Stimulated activated CD4-positive, alpha-beta T cell treated with anti-CD3 and anti-CD28 coated beads, Interleukin-15, amount 100 ng/mL, for 48 hours (primary cell): ENCODE data around the gene LRRC37A3.
"Not testable (repeated sequence)": the region's sequence is repeated elsewhere in the genome, so short reads cannot be mapped to it uniquely, and the experiment has no call there.

ENCODE experiments used
- DNase-seq, 2 donors: peaks; one replicate each; pipeline ENCODE4 v3.0.0-alpha.2; 2020; ENCODE audit warnings: low read depth in 2 of 2

Gene LRRC37A3

DNA sequence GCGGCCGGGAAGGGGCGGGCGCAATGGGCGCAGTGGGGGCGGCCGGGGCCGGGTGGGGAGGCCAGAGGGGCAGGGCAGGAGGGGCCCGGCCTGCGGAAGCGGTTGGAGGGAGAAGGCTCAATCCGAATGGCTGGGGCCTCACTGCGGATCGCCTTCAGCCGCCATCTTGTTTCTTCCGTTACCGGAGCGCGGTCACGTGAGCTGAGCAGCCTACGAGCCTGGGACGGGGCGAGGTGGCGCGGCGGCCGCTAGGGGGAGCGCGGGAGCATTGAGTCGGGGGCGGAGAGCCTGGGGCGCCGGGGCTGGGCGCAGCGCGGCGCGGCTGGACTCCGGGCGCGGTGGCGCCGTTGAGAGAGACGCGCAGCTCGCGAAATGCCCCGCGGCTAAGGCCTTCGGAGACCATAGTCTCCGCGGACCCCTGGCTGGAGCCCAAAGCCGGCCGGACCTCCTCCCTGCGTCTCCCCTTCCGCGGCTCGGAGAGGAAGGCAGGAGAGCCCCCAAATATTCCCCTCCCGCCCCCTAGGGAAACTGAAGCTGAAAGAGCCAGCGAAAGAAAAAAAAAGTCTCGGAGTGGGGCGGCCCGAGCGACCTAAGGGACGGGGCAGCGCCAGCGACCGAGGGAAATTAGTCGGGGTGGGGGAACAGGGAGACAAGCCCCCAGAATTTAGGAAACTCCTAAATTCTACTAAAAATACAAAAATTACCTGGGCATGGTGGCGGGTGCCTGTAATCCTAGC lies at the start of gene LRRC37A3:
TSS of gene LRRC37A3 (minus strand) at position 190 of the 737 bp plus-strand sequence. CDS start 22,221 bp downstream, outside the sequence.
- DNase-seq, result peak; percentile 97 to 99

- peak; percentile 55 to 69 for DNase-seq
Measured at GRCh38 chr17:64965873-64966287, 46.6 kb upstream of the LRRC37A3 start.

DNA sequence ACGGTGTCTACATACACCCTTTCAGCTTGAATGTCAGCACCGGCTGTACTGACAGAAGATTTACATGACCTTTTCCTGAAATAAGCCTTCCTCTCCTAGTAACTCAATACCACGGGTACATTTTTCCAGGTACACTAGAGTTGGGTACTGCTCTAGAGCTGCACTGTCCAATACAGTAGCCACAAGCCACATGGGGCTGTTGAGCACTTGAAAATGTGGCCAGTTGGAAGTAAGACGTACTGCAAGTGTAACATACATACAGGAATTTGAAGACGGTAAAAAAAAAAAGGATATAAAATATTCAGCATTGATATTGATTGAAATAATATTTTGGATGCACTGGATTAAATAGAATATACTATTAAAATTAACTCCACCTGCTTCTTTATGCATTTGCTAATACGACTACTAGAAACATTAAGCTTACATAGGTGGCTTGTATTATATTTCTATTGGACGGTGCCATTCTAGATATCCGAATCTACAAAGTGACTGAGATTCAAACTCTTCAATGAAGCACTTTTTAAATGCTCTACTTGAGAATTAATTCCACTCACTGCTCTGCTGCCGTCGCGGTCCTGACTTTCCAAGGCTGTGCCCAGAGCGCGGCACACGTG lies 46.1 kb upstream of the LRRC37A3 start:
- DNase-seq, result not testable (repeated sequence)

DNA sequence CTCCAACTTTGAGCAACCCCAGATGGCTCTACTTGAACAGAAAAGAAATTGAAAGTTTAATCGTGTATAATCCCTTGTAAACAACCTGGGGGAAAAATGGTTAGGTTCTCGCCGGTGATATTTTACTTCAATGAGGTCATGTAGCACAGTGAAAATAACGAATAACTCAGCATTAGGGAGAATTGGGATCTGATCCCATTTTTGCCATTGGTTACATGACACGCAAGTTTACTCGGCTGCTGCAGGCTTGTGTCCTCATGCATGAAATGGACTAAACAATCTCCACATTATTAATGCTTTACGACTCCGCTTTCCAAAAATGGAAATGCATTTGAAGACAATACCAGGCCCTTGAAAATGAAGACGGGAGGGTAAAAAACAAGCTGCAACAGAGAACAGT lies 45.5 kb upstream of the LRRC37A3 start:
- no peak for DNase-seq

- not testable (repeated sequence) for DNase-seq
Measured at GRCh38 chr17:64963814-64964213, 44.5 kb upstream of the LRRC37A3 start.

- peak in 1 of 2 donors; percentile 57 for DNase-seq
Measured at GRCh38 chr17:64961563-64962378, 42.5 kb upstream of the LRRC37A3 start.

DNA sequence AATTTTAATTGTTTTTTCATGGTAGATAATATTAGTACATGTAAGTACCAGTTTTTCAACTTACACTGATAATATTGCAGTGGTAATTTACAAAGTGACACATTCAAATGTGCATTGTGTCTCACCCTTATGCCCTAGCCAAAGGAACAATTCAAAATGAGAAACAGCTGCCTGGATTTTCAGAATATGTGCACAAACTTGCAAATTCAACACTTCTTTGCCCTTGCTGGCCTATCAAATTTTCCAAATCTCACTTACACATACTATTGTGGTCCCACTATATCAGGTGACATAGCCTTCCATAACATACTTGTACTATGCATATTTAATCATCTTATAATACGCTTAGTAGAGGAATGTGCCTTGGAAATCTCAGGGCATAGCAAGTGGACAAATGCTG lies 32.6 kb upstream of the LRRC37A3 start:
- no peak for DNase-seq

- DNase-seq, result no peak
Measured at GRCh38 chr17:64950871-64951270, 31.6 kb upstream of the LRRC37A3 start.

GRCh38 chr17:64947152-64947551 lies 27.9 kb upstream of the LRRC37A3 start:
- DNase-seq, result no peak

DNA sequence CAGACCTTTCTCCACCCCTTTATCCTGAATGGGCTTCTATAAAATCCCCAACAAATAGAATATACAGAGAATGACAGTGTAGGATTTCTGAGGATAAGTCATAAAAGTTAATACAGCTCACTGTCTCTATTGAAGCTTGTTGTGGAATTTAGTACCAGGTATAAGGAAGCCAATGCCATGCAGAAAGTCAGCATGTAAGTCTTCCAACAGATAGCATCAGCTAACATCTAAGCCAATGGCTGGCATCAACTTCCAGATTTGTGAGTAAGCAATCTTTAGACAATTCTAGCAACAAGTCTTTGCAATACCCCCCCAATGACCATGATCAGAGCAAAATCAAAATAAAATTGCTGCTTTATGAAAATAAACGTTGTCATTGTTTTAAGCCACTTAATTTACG lies 22.5 kb upstream of the LRRC37A3 start:
- no peak for DNase-seq

GRCh38 chr17:64941045-64941444 lies 21.8 kb upstream of the LRRC37A3 start:
- DNase-seq, result no peak

- no peak for DNase-seq
Measured at GRCh38 chr17:64940055-64940454, 20.8 kb upstream of the LRRC37A3 start.

DNA sequence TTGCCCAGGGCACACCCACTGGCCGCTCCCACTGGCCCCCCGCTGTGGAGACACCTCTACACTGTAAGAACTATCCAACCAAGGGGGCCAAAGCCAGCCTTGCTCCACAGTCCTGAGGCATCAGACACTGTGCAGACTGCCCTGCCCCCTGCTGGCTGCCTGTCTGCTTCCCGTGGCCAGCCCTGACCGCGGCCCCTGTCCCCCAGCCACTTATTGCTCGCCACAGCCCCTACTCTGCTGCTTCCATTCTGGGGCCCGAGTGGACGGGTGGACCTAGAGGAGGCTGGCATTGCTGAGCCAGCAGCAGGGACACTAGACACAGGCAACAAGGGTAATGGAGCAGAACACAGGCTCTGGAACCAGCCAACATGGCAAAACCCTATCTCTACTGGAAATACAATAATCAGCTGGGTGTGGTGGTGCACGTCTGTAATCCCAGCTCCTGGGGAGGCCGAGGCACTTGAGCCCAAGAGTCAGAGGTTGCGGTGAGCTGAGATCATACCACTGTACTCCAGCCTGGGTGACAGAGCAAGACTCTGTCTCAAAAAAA lies 19.7 kb upstream of the LRRC37A3 start:
- peak in 1 of 2 donors; percentile 31 for DNase-seq

DNA sequence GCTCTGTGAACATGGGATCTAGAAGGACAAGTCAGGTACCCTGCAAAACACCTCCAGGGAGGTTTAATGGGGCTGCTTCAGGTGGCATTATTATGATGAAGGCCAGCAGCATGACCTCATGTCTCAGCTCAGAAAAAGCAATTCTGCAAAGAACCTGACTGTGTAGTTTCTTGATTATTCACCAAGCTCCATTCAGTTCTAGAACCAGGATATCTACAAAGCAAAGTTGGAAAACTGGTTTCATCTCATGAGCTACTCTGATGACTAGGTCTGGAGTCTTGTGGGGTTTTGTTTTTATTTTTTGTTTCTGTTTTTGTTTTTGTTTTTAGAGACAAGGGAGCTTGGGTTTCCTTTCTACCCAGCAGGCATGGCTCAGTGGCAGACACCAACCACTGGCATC lies 19.0 kb upstream of the LRRC37A3 start:
- DNase-seq, result no peak

GRCh38 chr17:64936117-64936516 lies 16.8 kb upstream of the LRRC37A3 start:
- DNase-seq, result no peak

DNA sequence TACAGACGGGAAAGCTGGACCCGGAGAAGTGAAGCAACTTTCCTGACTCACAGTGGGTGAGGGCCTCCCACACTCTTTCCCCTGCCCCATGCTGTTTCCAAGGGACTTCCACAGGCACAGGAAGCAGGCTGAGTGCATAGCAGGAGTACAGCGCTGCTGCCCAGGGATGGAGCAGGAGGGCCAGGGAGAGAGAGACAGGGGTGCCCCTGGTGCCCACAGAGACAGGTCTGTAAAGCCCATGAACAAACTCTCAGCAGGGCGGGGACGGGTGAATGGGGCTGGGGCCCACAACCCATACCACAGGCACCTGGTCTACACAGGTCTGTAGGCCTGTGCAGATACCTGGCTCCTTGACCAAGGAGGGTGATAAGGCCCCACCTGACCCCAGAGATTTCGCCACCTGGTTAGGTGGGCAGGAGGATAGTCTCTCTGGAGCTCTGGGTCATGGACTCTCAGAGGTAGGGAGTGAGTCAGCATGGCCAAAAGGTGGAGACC lies 15.1 kb upstream of the LRRC37A3 start:
- DNase-seq, result not testable (repeated sequence)

DNA sequence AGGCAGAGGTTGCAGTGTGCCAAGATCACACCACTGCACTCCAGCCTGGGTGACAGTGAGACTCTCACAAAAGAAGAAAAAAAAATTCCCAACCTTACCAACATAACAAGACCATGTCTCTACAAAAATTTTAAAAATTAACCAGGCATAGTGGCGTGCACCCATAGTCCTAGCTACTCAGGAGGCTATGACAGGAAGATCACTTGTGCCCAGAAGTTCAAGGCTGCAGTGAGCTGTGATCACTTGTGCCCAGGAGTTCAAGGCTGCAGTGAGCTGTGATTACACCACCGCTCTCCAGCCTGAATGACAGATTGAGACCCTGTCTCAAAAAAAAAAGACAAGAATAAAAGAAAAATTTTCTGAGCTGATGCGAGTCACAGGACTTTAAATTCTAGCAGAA lies 13.6 kb upstream of the LRRC37A3 start:
- not testable (repeated sequence) for DNase-seq

DNA sequence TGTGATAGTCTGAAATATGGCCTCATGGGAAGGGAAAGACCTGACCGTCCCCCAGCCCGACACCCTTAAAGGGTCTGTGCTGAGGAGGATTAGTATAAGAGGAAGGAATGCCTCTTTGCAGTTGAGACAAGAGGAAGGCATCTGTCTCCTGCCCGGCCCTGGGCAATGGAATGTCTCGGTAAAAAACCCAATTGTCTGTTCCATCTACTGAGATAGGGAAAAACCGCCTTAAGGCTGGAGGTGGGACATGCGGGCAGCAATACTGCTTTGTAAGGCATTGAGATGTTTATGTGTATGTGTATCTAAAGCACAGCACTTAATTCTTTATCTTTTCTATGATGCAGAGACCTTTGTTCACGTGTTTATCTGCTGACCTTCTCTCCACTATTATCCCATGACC lies 11.1 kb upstream of the LRRC37A3 start:
- DNase-seq, result not testable (repeated sequence)

DNA sequence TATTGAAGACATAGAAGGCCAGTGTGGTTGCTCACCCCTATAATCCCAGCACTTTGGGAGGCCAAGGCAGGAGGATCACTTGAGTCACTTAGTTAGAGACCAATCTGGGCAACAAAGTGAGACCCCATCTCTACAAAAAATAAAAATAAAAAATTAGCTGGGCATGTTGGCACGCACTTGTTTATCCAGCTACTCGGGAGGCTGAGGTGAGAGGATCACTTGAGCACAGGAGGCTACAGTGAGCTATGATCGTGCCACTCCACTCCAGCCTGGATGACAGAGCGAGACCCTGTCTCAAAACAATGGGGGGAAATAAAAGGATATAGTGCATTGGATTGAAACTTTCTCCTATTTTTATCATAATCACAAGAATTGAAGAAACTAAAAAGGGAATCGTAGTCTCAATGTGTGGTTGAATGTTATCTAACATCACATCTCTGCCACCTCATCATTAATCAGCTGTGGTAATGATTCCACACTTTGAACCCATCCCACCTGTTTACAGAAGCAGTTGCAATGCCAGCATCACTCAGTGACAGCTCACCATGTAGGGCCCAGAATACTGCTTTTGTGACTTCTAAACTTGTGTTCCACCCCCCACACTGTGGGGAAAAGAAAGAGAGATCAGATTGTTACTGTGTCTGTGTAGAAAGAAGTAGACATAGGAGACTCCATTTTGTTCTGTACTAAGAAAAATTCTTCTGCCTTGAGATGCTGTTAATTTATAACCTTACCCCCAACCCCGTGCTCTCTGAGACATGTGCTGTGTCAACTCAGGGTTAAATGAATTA lies 10.3 kb upstream of the LRRC37A3 start:
- peak; percentile 36 to 40 for DNase-seq

DNA sequence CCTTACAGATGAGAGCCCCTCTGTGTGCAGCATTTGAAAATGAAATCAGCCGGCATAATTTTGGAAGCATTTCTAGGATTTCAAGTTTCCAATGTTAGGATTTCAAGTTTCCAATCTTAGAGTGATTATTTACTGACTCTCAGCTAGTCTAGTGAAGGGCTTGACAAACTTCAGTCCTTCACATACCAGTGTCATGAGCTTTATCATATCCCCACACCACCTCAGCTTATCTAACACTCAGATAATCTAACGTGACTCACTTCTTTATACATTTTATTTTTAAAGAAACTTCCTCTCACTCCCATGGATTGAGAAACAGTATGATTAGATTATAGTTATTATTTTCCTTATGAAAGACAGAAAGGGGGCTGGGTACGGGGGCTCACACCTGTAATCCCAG lies 9.4 kb upstream of the LRRC37A3 start:
- not testable (repeated sequence) for DNase-seq

- peak; percentile 27 to 68 for DNase-seq
Measured at GRCh38 chr17:64927444-64927843, 8.2 kb upstream of the LRRC37A3 start.
